ENCODE results near the gene PADI2. TPM values are rescaled to one million over a fixed set of nuclear protein-coding genes. Genes with fewer than 3 reads are reported as not detected.

Gene PADI2
- total RNA-seq, 4 donors from 2014 or later = 156 to 176 (median 171) TPM

DNA sequence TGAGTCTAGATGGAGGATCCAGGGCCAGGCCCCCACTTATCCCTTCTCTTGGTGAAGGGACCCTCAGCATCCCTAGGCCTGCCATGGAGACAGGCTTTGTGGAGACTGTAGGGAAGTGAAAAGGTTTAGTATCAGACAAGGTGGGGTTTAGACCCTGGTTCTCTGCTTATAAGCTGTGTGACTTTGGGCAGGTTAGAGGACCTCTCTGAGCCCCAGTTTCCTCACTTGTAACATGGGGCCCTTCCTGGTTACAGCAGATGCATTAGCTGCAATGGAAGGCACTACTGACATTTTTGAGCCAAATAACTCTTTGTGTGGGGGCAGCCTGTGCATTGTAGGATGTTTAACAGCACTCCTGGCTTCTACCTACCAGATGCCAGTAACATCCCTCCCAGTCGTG is 22.7 kb downstream of the PADI2 start:
- peaks cover 58 to 93% of the 10 kb centered on the region in 2 donors for H3K4me1 ChIP-seq
- intact Hi-C loops (cut with DNase I; ENCODE audit: low total_unique reads) = no loop called here
- H3K4me3 ChIP-seq = no peak overlapping the region
- H3K27me3 ChIP-seq = no peaks in the 10 kb centered on the region
- ATAC-seq (no peak), DNase-seq (no peak)
- peaks cover 0 to 25% of the 10 kb centered on the region in 2 donors for H3K36me3 ChIP-seq
- H3K9me3 ChIP-seq = no peaks in the 10 kb centered on the region
- TF ChIP-seq, protein P1, sequence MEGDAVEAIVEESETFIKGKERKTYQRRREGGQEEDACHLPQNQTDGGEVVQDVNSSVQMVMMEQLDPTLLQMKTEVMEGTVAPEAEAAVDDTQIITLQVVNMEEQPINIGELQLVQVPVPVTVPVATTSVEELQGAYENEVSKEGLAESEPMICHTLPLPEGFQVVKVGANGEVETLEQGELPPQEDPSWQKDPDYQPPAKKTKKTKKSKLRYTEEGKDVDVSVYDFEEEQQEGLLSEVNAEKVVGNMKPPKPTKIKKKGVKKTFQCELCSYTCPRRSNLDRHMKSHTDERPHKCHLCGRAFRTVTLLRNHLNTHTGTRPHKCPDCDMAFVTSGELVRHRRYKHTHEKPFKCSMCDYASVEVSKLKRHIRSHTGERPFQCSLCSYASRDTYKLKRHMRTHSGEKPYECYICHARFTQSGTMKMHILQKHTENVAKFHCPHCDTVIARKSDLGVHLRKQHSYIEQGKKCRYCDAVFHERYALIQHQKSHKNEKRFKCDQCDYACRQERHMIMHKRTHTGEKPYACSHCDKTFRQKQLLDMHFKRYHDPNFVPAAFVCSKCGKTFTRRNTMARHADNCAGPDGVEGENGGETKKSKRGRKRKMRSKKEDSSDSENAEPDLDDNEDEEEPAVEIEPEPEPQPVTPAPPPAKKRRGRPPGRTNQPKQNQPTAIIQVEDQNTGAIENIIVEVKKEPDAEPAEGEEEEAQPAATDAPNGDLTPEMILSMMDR (IDR thresholded peaks at IDR 0.05 in 4 of 5, conservative IDR thresholded peaks at IDR 0.05 in 1 of 5) = no peak
- no peak for TF ChIP-seq POLR2A (IDR thresholded peaks at IDR 0.05)
- in situ Hi-C loops (cut with MboI; ENCODE audit: low sequenced_read_pairs in 4 of 4) = no loop called here
- peak overlapping the region; percentile 89 to 97 (median 96) for H3K27ac ChIP-seq

DNA sequence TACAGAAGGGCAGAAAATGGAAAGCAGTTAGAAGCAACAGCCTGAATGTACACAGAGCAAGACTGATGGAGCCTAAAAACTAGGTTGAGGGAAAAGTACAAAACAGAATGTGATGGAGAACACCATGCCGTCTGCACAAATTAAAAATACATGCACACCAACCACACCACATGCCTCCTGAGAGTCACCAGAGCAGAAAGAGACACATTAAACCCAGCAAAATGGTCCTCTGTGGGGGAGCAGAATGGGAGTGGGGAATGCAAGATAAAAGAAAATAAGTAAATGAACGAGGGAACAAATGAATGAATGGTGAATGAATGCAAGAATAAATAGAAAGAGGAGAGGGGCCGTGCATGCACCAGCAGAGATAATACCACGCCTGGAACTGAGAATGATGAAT is 24.1 kb downstream of the PADI2 start:
- no peak for DNase-seq
- intact Hi-C loops (cut with DNase I; ENCODE audit: low total_unique reads) (no loop called here), in situ Hi-C loops (cut with MboI; ENCODE audit: low sequenced_read_pairs in 4 of 4) (no loop called here)
- Histone ChIP-seq H3K4me1 (peaks cover 51 to 86% of the 10 kb centered on the region in 2 donors), H3K27me3 (no peaks in the 10 kb centered on the region), H3K9me3 (no peaks in the 10 kb centered on the region), H3K27ac (peak overlapping the region; percentile 37 to 97 (median 96)), H3K36me3 (peaks cover 0 to 36% of the 10 kb centered on the region in 2 donors), H3K4me3 (no peak overlapping the region)
- TF ChIP-seq, protein P1 (IDR thresholded peaks at IDR 0.05 in 4 of 5, conservative IDR thresholded peaks at IDR 0.05 in 1 of 5) = no peak
- ATAC-seq = no peak

DNA sequence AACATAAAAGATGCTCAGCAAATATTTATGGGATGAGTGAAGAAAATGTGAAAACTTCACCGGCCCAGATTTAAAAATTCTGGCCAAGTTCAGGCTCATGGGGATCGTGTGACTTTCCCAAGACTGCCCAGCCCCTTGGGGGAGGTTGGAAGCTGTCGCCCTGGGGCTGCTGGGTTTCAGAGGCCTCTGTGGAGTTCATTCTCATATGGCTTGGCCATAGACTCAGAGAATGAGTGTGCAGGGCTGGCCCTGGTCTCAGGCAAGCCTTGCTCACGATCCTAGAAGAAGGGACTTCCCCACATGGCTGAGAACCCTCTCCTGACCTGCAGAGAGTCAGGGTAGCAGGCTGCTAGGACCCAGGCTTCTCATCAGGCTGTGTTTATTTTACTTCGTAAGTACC is 24.6 kb downstream of the PADI2 start:
- Histone ChIP-seq H3K27me3 (no peaks in the 10 kb centered on the region), H3K36me3 (peaks cover 0 to 36% of the 10 kb centered on the region in 2 donors), H3K4me3 (no peak overlapping the region), H3K4me1 (peaks cover 46 to 81% of the 10 kb centered on the region in 2 donors), H3K9me3 (no peaks in the 10 kb centered on the region), H3K27ac (peak overlapping the region; percentile 20 to 97 (median 96))
- in situ Hi-C loops (cut with MboI; ENCODE audit: low sequenced_read_pairs in 4 of 4) (no loop called here), intact Hi-C loops (cut with DNase I; ENCODE audit: low total_unique reads) (loop anchor here (5.0 kb wide), 1 partner anchor 1788 kb away; no protein-coding TSS in a partner anchor)
- DNase-seq (no peak), ATAC-seq (no peak)
- TF ChIP-seq, protein P1 (IDR thresholded peaks at IDR 0.05 in 4 of 5, conservative IDR thresholded peaks at IDR 0.05 in 1 of 5) = no peak
- TF ChIP-seq POLR2A (IDR thresholded peaks at IDR 0.05) = no peak

DNA sequence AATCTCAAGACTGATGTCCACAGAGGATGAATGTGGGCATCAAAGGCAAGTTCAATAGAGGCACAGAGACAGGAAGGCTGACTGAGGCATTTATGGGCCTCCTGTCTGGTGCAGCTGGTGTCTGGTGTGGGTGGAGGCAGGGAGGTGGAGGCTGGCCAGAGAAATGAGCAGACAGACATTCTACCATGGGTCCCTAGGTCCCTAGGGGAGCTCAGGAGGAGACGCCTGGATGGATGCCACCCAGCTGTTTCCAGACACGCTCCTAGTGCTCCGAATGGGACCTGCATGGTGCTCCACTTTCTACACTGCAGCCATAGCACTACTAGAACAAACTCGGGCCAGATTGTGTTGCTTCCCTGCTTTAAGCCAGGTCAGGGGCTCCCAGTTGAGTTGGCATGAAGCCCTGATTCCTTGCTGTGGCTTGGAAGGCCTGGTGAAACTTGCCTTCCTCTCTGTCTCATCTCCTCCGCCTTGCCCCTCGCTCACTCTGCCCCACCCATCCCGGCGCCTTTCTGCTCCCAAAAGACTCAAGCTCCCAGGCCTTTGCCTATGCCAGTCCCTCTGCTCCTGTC is 25.3 kb downstream of the PADI2 start:
- ATAC-seq (peak in 1 of 2 donors; percentile 10), DNase-seq (peak in 1 of 2 donors; percentile 70)
- no peaks in the 10 kb centered on the region for H3K9me3 ChIP-seq
- H3K27ac ChIP-seq = peak overlapping the region; percentile 52 to 97 (median 96)
- TF ChIP-seq, protein P1 (IDR thresholded peaks at IDR 0.05 in 4 of 5, conservative IDR thresholded peaks at IDR 0.05 in 1 of 5) = no peak
- no peak for TF ChIP-seq POLR2A (IDR thresholded peaks at IDR 0.05)
- peaks cover 41 to 75% of the 10 kb centered on the region in 2 donors for H3K4me1 ChIP-seq
- H3K36me3 ChIP-seq = peaks cover 0 to 36% of the 10 kb centered on the region in 2 donors
- intact Hi-C loops (cut with DNase I; ENCODE audit: low total_unique reads) (loop anchor here (5.0 kb wide), 1 partner anchor 1788 kb away; no protein-coding TSS in a partner anchor), in situ Hi-C loops (cut with MboI; ENCODE audit: low sequenced_read_pairs in 4 of 4) (no loop called here)
- H3K4me3 ChIP-seq = no peak overlapping the region
- H3K27me3 ChIP-seq = no peaks in the 10 kb centered on the region

Measured in gastrocnemius medialis (tissue), 4 donors.